ENCODE results near the gene BSND. TPM values are rescaled to one million over a fixed set of nuclear protein-coding genes. Genes with fewer than 3 reads are reported as not detected.

Gene BSND
- total and polyA plus RNA-seq, 3 experiments from 2014 or later, result not detected

DNA sequence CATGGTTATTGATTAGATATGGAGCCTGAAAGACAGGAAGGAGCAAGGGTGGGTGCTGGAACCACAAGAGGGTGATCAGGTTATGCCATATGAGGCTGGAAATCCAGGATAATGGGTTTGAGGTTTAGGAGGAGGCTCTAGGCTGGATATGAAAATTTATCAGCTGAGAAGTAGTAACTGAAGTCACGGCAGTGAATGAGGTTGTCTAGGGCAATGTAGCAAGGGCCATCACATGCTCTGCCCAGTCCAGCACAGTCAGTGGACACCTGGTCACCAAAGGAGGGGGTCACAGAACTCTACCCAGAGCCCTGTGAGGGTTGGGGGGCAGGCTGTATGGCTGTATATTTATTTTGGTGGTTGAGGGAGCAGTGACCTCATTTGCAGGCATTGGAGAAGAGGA, 28.9 kb upstream of the BSND start:
- Mint-ChIP-seq H3K27me3 (peaks cover 25 to 45% of the 10 kb centered on the region in 2 donors), H3K4me3 (no peak overlapping the region), H3K36me3 (no peaks in the 10 kb centered on the region), H3K9me3 (no peaks in the 10 kb centered on the region), H3K4me1 (peaks cover 3 to 8% (median 8%) of the 10 kb centered on the region in 3 donors), H3K27ac (no peak overlapping the region)
- H3K27me3 ChIP-seq (ENCODE audit: insufficient read depth, low read length, poor library complexity, severe bottlenecking), result no peaks in the 10 kb centered on the region
- POLR2A ChIA-PET, result no interaction called here
- H3K36me3 ChIP-seq (ENCODE audit: insufficient read depth, low read length), result no peaks in the 10 kb centered on the region
- CTCF ChIA-PET, result interaction anchor here (0.6 kb wide), 1 partner anchor 19 kb away, joined by 3 read pairs; no protein-coding TSS in a partner anchor
- H3K9me3 ChIP-seq (ENCODE audit: low read length), result no peaks in the 10 kb centered on the region
- no peak for DNase-seq
- peaks cover 5% of the 10 kb centered on the region for H3K4me1 ChIP-seq (ENCODE audit: insufficient read depth, low read length)
- no peak overlapping the region for H3K4me3 ChIP-seq (ENCODE audit: low read length)
- no peak overlapping the region for H3K27ac ChIP-seq (ENCODE audit: low read depth, low read length)

DNA sequence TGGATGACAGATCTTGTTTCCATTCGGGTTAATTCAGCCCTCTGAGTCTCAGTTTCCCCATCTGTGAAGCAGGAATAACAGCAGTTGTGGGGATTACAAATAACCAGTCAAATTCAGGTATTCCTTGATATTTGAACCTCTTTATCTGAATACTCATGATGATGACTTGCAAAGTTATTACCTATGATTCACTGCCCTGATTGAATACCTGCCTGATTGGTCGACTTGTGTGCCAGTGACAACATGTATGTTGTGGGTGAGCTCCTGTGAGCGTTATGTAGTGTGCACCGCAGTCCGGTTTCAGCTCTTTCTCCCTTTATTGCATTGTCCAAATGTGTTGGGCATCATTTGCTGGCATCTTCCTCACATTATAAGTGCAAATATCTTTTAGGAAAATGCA, 27.8 kb upstream of the BSND start:
- no peaks in the 10 kb centered on the region for H3K27me3 ChIP-seq (ENCODE audit: insufficient read depth, low read length, poor library complexity, severe bottlenecking)
- peaks cover 4% of the 10 kb centered on the region for H3K4me1 ChIP-seq (ENCODE audit: insufficient read depth, low read length)
- Mint-ChIP-seq H3K9me3 (no peaks in the 10 kb centered on the region), H3K4me3 (no peak overlapping the region), H3K27ac (no peak overlapping the region), H3K36me3 (no peaks in the 10 kb centered on the region), H3K27me3 (peaks cover 25 to 52% of the 10 kb centered on the region in 2 donors), H3K4me1 (peaks cover 3 to 7% (median 6%) of the 10 kb centered on the region in 3 donors)
- H3K27ac ChIP-seq (ENCODE audit: low read depth, low read length), result no peak overlapping the region
- H3K36me3 ChIP-seq (ENCODE audit: insufficient read depth, low read length), result no peaks in the 10 kb centered on the region
- POLR2A ChIA-PET, result no interaction called here
- no peak for DNase-seq
- CTCF ChIA-PET, result interaction anchor here (1.0 kb wide), 1 partner anchor 25 kb away, joined by 3 read pairs; no protein-coding TSS in a partner anchor
- H3K4me3 ChIP-seq (ENCODE audit: low read length), result no peak overlapping the region
- no peaks in the 10 kb centered on the region for H3K9me3 ChIP-seq (ENCODE audit: low read length)

DNA sequence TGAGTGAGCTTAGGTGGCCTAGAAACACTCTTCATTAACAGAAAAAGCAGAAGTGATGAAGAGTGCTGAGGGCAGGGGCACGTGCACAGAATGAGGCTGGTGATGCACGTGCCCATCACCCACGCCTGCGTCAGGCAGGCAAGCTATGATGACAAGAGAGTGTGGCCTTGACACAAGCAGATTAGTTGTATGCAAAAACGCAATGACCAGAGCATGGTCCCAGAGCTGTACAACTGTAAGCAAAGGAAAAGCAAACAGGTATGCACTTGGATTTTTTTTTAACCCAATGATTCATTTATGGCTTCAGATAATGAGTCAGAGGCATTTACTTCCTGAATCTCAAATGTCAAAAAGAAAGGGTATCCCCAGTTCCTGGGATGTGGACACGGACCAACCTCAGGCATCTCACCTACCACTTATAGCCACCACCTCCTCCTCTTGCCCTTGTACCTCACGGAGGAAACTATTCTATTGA, 27.4 kb upstream of the BSND start:
- Histone ChIP-seq H3K36me3 (ENCODE audit: insufficient read depth, low read length) (no peaks in the 10 kb centered on the region), H3K4me3 (ENCODE audit: low read length) (no peak overlapping the region), H3K27me3 (ENCODE audit: insufficient read depth, low read length, poor library complexity, severe bottlenecking) (no peaks in the 10 kb centered on the region), H3K4me1 (ENCODE audit: insufficient read depth, low read length) (no peaks in the 10 kb centered on the region), H3K27ac (ENCODE audit: low read depth, low read length) (no peak overlapping the region), H3K9me3 (ENCODE audit: low read length) (no peaks in the 10 kb centered on the region)
- Mint-ChIP-seq H3K9me3 (no peaks in the 10 kb centered on the region), H3K4me3 (no peak overlapping the region), H3K36me3 (no peaks in the 10 kb centered on the region), H3K27me3 (peaks cover 25 to 51% of the 10 kb centered on the region in 2 donors), H3K4me1 (peaks cover 0 to 2% (median 2%) of the 10 kb centered on the region in 3 donors), H3K27ac (peak overlapping the region in 1 of 8 donors; percentile 1)
- no peak for DNase-seq
- CTCF ChIA-PET, result interaction anchor here (1.0 kb wide), 1 partner anchor 25 kb away, joined by 3 read pairs; no protein-coding TSS in a partner anchor
- POLR2A ChIA-PET, result no interaction called here

DNA sequence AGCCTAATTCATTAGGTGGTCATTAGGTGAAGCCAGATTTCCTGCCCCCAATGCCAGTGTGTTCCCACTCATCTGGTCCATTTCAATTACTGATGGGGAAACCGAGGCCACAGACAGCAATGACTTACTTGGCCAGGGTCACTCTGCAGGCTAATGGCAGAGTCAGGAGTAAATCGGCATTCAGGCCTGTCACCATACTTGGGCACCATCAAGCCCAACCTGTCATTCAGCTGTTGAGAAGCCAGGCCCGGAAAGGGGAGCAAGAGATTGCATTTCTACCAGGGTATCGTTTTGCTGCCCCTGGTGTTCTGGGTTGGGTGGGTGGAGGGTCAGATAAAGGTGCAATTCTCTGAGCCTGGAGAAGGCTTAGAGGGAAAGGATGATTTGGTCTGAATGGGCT, 26.3 kb upstream of the BSND start:
- DNase-seq, result no peak

DNA sequence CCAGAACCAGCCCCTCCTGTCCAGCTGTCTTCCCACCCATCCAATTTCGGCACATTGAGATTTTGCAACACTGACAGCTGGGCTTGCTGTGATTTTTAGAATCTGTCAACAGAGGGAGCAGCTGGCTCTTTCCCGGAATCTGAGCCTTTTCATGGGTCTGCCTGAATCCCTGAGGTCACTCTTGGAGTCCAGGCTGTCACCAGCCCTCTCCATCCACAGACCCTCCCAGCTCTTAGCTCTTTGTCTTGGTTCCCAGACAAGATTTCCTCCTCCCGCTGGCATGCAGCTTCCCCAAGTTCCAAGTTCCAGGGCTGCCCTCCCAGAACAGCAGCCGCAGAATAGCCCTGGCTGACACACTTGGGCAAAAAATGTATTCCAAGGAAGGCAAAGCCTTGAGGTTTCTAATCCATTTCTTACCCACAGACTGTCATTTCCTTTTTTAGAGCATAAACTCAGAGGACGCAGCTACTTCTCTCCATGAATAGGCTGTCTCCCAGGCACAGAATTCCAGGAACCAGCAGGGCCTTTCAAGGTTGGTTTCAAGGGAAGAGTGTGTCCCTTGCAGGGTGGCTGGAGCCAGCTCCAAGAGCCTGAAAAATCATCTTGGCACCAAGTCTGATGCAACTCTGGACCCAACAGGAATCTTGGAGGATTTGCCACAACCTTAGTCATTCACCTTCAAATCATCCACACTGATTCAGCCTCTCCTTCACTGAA, 25.4 kb upstream of the BSND start:
- Histone ChIP-seq H3K4me1 (ENCODE audit: insufficient read depth, low read length) (no peaks in the 10 kb centered on the region), H3K4me3 (ENCODE audit: low read length) (no peak overlapping the region), H3K9me3 (ENCODE audit: low read length) (no peaks in the 10 kb centered on the region), H3K27ac (ENCODE audit: low read depth, low read length) (no peak overlapping the region), H3K27me3 (ENCODE audit: insufficient read depth, low read length, poor library complexity, severe bottlenecking) (no peaks in the 10 kb centered on the region), H3K36me3 (ENCODE audit: insufficient read depth, low read length) (no peaks in the 10 kb centered on the region)
- Mint-ChIP-seq H3K4me3 (no peak overlapping the region), H3K4me1 (no peaks in the 10 kb centered on the region), H3K27me3 (peaks cover 27 to 48% of the 10 kb centered on the region in 2 donors), H3K27ac (no peak overlapping the region), H3K9me3 (no peaks in the 10 kb centered on the region), H3K36me3 (no peaks in the 10 kb centered on the region)
- POLR2A ChIA-PET, result no interaction called here
- CTCF ChIA-PET, result no interaction called here
- DNase-seq, result no peak

More for the DNA sequence above, 26.3 kb upstream of the BSND start:
- H3K27ac ChIP-seq (ENCODE audit: low read depth, low read length), result no peak overlapping the region
- POLR2A ChIA-PET, result no interaction called here
- H3K4me1 ChIP-seq (ENCODE audit: insufficient read depth, low read length), result no peaks in the 10 kb centered on the region
- peaks cover 25 to 42% of the 10 kb centered on the region in 2 donors for H3K27me3 Mint-ChIP-seq
- no peaks in the 10 kb centered on the region for H3K9me3 Mint-ChIP-seq
- no peaks in the 10 kb centered on the region for H3K4me1 Mint-ChIP-seq
- no peaks in the 10 kb centered on the region for H3K9me3 ChIP-seq (ENCODE audit: low read length)
- no peak overlapping the region for H3K4me3 ChIP-seq (ENCODE audit: low read length)
- no peaks in the 10 kb centered on the region for H3K36me3 ChIP-seq (ENCODE audit: insufficient read depth, low read length)
- no peaks in the 10 kb centered on the region for H3K36me3 Mint-ChIP-seq
- no peak overlapping the region for H3K27ac Mint-ChIP-seq
- H3K4me3 Mint-ChIP-seq, result no peak overlapping the region
- CTCF ChIA-PET, result no interaction called here
- H3K27me3 ChIP-seq (ENCODE audit: insufficient read depth, low read length, poor library complexity, severe bottlenecking), result no peaks in the 10 kb centered on the region

DNA sequence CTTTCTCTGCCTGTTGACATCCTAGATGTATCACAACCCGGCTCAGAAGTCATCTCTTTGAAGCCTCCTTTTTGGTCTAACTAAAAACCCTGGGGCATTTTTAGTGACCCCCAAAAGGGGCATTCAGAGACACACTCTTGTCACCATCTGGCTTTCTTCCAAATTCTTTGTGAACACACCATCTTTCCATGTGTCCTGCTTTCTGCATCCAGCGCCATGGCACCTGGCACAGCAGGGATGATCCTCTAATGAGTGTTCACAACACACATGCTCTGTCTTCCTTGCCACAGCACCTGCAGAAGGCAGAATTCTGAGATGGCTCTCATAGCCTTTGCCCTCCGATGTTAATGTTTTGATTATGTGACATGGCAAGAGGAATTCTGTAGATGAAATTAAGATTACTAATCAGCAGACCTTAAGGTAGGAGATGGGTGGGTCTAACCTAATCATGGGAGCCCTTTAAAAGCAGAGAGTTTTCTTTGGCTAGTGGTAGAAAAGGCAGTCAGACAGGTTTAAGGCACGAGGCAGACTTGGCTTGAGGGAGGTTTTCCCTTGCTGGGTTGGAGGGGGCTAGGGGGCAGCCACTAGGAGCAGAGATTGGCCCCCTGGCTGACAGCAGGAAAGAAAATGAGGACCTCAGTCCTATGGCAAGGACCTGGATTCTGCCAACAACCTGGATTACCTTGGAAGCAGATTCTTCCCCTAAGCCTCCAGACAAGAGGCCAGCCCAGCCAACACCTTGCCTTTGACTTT, 23.2 kb upstream of the BSND start:
- no peak overlapping the region for H3K4me3 ChIP-seq (ENCODE audit: low read length)
- CTCF ChIA-PET, result no interaction called here
- peak overlapping the region in 1 of 8 donors; percentile 44 for H3K27ac Mint-ChIP-seq
- H3K4me1 Mint-ChIP-seq, result no peaks in the 10 kb centered on the region
- no peak overlapping the region for H3K4me3 Mint-ChIP-seq
- no peaks in the 10 kb centered on the region for H3K4me1 ChIP-seq (ENCODE audit: insufficient read depth, low read length)
- no peak overlapping the region for H3K27ac ChIP-seq (ENCODE audit: low read depth, low read length)
- POLR2A ChIA-PET, result no interaction called here
- peaks cover 4% of the 10 kb centered on the region for H3K27me3 ChIP-seq (ENCODE audit: insufficient read depth, low read length, poor library complexity, severe bottlenecking)
- H3K36me3 ChIP-seq (ENCODE audit: insufficient read depth, low read length), result no peaks in the 10 kb centered on the region
- no peaks in the 10 kb centered on the region for H3K36me3 Mint-ChIP-seq
- no peaks in the 10 kb centered on the region for H3K9me3 ChIP-seq (ENCODE audit: low read length)
- H3K27me3 Mint-ChIP-seq, result peaks cover 26 to 49% of the 10 kb centered on the region in 2 donors
- H3K9me3 Mint-ChIP-seq, result peaks cover 0 to 2% (median 0%) of the 10 kb centered on the region in 5 donors
- no peak for DNase-seq

DNA sequence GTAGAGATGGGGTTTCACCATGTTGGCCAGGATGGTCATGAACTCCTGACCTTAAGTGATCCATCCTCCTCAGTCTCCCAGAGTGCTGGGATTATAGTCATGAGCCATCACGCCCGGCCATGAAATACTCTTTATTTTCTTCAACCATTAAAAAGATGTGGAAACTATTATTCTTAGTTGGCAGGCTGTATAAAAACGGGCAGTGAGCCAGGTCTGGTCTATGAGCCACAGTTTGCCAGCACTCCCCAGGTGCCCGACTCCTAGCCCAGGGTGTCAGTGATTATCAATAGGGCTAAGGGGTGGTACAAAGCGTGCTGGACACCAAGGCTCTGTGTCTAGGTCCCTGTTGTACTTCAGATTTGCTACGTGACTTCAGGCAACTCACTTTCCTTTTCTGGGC, 22.0 kb upstream of the BSND start:
- no peaks in the 10 kb centered on the region for H3K4me1 ChIP-seq (ENCODE audit: insufficient read depth, low read length)
- H3K27ac ChIP-seq (ENCODE audit: low read depth, low read length), result no peak overlapping the region
- POLR2A ChIA-PET, result no interaction called here
- Mint-ChIP-seq H3K27me3 (peaks cover 27 to 45% of the 10 kb centered on the region in 2 donors), H3K4me3 (no peak overlapping the region), H3K9me3 (peaks cover 0 to 2% (median 0%) of the 10 kb centered on the region in 5 donors), H3K27ac (no peak overlapping the region), H3K4me1 (peaks cover 0 to 4% (median 1%) of the 10 kb centered on the region in 3 donors), H3K36me3 (no peaks in the 10 kb centered on the region)
- H3K4me3 ChIP-seq (ENCODE audit: low read length), result no peak overlapping the region
- H3K27me3 ChIP-seq (ENCODE audit: insufficient read depth, low read length, poor library complexity, severe bottlenecking), result peaks cover 4% of the 10 kb centered on the region
- no peaks in the 10 kb centered on the region for H3K36me3 ChIP-seq (ENCODE audit: insufficient read depth, low read length)
- no peaks in the 10 kb centered on the region for H3K9me3 ChIP-seq (ENCODE audit: low read length)
- DNase-seq, result no peak
- CTCF ChIA-PET, result no interaction called here

Data from CD8-positive, alpha-beta memory T cell (primary cell).